HG03039 (cell line): ENCODE results near the gene ARSB.
A peak's percentile ranks its signal among the peaks of the same experiment; 100 is the strongest.
"Not testable (repeated sequence)": the region's sequence is repeated elsewhere in the genome, so short reads cannot be mapped to it uniquely, and the experiment has no call there.

ENCODE experiments used
- ATAC-seq: cut with Tn5 transposase; IDR thresholded peaks from one replicate; pipeline ENCODE4 v1.9.1; 2021; ENCODE audit warnings: mild to moderate bottlenecking, moderate library complexity; ENCODE audit not compliant: unreplicated experiment

Gene ARSB

DNA sequence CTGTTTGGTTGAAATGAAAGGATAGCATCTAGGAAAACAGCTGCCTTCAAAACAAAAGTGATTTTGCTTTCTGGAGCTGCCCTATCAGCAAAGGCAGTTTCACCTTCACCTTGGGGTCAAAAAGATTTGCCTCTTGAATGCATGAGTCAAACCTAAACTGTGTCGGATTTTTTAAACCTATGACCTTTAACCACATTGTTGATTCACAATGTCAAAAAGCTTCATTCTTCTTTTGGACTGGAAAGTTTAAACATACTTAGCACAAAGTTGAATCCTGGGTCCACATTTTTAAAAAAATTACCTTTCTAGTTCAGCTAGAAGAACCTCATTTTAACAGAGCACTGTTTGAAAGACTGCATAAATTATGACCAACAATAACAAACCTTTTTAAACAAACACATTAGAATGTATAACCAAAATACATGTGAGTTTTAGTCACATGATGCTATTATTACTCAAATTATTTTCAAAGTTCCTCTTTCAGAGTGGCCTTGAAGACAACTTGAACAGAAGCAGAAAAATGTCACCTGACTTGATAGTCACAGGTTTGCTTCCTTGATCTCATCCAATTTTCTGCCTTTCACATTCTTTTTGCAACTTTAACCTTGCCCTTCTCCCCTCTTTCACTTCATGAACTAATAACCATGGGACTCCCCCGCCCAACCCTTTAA is 226.8 kb downstream of the ARSB start:
- ATAC-seq = peak; percentile 43

DNA sequence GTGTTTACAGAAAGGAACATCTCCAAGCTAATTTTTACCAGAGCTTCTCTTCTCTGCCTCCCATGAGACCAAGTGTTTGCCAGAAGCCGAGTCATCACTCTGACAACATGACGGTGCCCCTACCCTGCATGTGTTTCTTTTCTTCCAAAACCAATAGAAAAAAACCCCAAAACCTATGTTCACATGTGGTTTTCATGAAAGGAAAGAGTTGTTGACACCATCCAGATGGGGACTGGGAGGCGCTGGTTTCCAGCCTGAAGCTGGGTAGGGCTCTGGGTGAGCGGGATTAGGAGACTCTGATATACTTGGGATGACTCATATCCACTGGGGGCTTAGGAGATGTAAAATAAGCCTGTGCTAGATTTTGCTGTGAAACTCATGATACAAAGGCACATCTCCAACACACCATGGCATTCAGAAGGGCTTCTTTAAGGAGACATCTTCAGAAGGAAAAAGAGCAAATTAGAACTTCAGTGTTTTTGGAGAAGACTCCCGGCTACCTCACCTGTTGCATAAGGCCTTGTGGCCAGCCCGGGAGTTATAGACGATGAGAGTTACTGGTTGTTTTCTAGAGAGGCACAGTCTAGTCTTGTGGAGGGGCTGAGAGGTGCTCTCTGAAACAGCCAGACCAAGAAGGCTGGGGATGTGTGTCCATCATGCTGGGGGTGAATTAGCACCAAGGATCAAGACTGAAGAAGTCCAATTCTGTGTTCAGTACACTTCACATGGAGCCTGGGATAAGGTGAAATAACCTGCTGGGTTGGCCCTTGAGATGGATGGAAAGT is 227.6 kb downstream of the ARSB start:
- peak; percentile 27 for ATAC-seq

DNA sequence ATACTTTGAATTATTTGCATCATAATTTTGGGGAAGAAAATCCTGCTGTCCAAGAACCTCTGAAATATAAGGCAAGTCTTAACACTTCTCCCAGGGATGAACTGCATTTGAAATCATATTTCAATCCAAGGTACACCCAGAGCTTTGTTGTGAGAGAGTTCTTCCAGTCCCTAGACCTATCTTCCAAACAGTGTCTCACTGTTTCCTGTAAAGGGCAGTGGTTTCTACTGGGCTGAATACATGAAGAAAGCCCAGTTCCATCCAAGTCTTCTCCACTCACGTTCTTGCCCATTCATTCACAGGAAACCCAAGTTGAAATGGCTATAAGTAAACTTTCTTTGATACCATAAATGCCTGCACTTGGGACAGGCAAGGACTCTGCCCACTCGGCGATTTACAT is 228.3 kb downstream of the ARSB start:
- ATAC-seq = peak; percentile 3

DNA sequence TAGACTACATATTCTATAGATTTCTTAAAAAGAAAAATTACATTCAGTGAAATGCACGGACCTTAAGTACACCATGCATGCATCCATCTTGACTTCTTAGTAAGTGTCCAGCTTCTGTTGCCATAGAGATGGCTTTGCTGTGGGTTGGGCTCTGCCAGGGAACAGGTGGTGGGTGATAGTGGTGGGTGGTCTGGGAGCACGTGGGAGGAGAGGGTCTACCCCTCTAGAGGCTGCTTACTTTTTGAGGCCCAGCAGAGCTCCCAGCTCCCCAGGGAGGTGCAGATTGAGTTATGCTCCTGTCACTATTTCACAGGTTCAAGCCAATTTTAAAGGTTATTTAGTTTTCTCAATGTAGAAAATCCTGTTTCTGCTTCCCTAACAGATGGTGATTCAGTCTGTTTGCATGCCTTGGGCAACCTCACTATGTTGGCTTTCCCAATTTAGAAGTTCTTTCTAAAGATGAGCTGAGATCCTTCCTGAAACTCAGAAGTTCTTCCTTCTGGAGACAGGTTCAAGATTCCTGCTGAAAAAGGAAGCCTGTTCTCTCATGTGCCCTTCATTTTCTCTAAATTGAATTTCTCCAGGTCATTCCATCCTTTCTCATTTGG is 229.2 kb downstream of the ARSB start:
- ATAC-seq = no peak

- no peak for ATAC-seq
Observed at GRCh38 chr5:78754655-78755054, 230.5 kb downstream of the ARSB start.

DNA sequence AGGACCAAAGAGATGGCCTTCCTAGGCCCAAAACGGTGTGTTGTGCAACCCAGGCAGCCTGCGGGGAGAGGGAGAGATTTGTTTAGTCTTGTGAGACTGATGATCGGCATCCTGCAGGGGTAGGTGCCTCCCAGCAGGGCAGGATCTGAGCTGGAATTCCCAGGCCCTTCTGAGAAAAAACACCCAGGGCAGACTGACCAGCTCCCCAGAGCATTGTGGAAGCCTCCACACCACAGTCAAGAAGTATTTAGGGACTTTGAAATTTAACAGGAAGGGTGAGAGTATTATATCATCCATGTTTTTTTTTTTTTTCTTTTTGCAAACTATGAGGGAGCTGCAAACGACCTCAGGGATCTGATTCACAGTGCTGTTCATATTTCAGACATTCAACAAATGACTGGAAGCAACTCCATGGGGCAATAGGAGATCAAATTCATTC is 232.0 kb downstream of the ARSB start:
- ATAC-seq = no peak

GRCh38 chr5:78751872-78752271 is 233.2 kb downstream of the ARSB start:
- no peak for ATAC-seq

DNA sequence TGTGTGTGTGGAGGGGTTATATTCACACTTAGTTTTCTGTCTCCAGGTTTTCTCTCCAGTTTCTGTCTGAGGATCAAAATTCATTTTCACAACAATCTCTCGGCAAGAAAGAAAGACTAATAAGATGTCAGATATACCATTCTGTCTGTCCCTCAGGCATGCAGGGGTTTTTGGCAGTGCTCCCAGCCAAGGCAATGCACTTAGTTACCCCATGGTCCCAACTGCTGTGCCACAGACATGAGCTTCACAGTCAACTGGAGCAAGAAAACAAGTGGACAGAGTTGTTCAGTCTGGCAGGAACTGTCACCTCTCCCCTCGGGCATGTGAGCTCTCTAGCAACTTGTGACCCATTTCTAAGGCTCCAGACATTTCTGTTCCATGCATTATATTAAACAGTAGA is 234.8 kb downstream of the ARSB start:
- ATAC-seq = no peak

DNA sequence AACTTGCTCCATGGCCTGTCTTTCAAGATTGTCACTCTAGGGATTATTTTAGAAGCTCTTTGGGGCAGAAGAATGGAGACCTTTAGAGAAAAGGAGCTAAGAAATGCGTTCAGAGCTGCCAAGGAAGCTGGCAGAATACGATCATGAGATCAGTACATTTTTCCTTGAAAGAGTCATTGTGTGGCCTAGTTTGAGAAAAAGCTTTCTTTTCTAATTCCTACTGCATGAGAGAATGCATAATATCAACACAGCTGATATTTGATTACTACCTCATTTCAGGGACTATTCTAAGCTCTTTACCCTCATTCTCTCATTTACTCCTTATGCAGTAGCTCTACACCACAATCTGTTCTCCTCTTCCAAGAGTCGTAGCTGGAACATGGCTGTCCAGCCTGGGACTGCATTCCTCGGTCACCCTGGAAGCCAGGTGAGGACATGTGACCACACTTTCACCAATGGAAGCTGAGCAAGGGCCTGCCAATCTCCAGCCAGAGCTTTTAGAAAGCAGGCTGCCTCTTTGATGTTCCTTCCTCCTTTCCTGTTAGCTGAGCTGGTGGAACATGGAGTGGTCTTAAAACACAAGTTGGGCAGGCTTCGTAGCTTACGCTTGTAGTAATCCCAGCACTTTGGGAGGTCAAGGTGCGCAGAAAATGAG is 237.3 kb downstream of the ARSB start:
- no peak for ATAC-seq

DNA sequence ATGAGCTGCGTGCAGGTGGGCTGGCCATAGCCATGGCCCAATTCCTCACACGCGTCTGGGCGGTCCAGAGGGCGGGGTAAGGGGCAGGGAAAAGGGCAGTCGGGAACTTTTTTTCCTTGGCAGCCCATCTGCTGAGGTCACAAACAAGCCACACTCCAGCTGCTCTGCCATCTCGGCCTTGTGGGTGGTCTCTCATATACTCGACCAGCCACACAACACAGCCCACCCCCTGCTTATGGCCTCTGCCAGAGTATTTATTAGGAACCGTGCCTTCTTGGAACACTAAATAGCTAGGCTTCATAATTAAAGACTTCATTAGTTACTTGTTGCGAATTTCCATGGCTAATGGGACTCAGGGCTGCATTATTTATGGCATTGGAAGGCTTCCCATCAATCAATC is 238.1 kb downstream of the ARSB start:
- no peak for ATAC-seq

- ATAC-seq = no peak
Observed at GRCh38 chr5:78746021-78746770, 238.9 kb downstream of the ARSB start.

DNA sequence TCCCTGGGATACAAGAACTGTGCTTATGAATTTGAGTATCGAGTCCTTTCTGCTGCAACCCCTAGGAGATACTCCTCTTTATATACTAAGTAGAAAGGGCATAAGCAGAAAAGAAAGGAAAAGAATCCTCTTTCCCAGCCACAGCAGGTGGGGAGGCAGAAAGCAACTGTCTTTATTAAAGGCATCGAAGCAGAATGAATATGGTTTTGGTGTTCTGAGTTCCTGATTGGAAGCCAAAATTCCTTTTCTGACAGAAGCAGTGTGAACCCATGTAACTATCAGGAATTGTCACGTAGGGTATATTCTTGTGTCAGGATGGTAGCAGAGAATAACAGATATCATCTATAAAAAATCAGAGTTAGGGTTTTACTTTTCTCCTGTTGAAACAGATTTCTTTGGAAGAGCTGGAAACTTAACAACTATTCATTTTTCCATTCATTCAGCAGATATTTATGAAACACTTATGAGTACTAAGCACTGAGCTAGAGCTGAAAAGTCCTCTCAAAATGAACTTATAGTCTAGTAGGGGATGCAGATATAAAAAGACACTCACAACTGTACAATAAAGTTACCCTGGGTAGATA is 240.1 kb downstream of the ARSB start:
- no peak for ATAC-seq

GRCh38 chr5:78741019-78741418 is 244.1 kb downstream of the ARSB start:
- ATAC-seq = no peak

GRCh38 chr5:78738693-78739300 is 246.3 kb downstream of the ARSB start:
- ATAC-seq = no peak

GRCh38 chr5:78738104-78738503 is 247.0 kb downstream of the ARSB start:
- no peak for ATAC-seq

GRCh38 chr5:78735834-78736463 is 249.2 kb downstream of the ARSB start:
- ATAC-seq = no peak

GRCh38 chr5:78734950-78735349 is 250.2 kb downstream of the ARSB start:
- ATAC-seq = no peak

DNA sequence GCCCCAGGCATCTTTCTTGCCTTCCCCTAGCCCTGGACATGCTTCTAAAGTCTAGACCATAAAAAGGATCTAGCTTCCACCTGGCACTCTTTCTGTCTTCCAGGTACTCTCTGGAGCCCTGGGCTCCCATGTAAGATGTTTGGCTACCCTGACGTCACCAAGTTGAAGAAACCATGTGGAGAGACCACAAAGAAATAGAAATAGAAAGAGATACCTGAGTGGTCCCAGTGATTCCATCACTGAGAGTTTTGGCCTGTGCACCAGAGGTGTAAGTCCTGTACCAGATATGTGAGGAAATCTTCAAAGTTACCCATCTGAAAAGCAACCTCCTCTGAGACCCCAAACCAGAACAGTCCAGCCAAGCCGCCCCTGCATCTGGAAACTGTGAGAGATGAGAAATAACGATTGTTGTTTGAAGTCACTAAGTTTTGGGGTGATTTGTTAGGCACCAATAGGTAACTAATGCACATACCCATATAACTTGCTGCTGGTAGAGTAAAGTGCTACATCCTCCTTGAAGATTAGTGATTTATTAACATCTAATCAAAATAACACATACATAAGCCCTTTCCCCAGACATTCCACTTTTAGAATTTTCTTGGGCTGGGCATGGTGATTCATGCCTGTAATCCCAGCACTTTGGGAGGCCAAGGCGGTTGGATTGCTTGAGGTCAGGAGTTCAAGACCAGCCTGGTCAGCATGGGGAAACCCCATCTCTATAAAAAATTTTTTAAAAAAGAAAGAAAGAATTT is 250.8 kb downstream of the ARSB start:
- ATAC-seq = no peak

GRCh38 chr5:78732721-78733120 is 252.4 kb downstream of the ARSB start:
- not testable (repeated sequence) for ATAC-seq
